ENCODE results near the gene ATP6V1E1.
"Not testable (repeated sequence)": the region's sequence is repeated elsewhere in the genome, so short reads cannot be mapped to it uniquely, and the experiment has no call there.

ATP6V1E1 gene

DNA sequence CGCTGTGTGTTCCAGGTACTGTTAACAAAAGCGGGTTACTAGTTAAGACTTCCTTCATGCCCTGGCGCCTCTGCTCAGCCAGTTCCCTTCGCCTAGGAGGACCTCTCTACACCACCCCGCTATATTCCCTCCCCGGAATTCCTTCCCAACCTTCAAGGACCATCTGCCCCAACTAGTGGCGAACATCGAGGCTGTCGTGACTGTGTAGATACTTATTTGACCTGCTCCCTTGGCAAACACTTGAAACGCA, 9.6 kb upstream of the ATP6V1E1 start:
- no peaks in the 10 kb centered on the region for H3K9me3 ChIP-seq (ENCODE audit: insufficient read depth, low read length, severe bottlenecking)
- H3K27me3 ChIP-seq (ENCODE audit: insufficient read depth, low read length, poor library complexity) = no peaks in the 10 kb centered on the region
- peaks cover 24% of the 10 kb centered on the region for H3K4me1 ChIP-seq (ENCODE audit: insufficient read depth, low read length)
- peak overlapping the region; percentile 70 to 86 for H3K4me3 ChIP-seq (ENCODE audit: low read depth in 1 of 2, low read length in 2 of 2)
- H4K20me1 ChIP-seq (ENCODE audit: insufficient read depth, low read length) = no peaks in the 10 kb centered on the region
- TF ChIP-seq CTCF (IDR thresholded peaks at IDR 0.05; ENCODE audit: borderline replicate concordance, extremely low read depth, low read length, poor library complexity, severe bottlenecking) (no peak), EZH2 (IDR thresholded peaks at IDR 0.05; ENCODE audit: borderline replicate concordance, low read depth, low read length, severe bottlenecking) (no peak)
- peak overlapping the region; percentile 84 for H3K9ac ChIP-seq (ENCODE audit: low read depth, low read length)
- H3K4me2 ChIP-seq (ENCODE audit: insufficient read depth, low read length) = peak overlapping the region; percentile 68
- no peaks in the 10 kb centered on the region; the same call in 1 of the 2 replicates for H3K36me3 ChIP-seq (ENCODE audit: insufficient read depth, low read length)
- ATAC-seq (ENCODE audit: insufficient read depth, low read depth) (peak; percentile 28), DNase-seq (no peak)
- H3K27ac ChIP-seq (ENCODE audit: low read length) = peak overlapping the region; percentile 97
- peak overlapping the region; percentile 96 for H2AFZ ChIP-seq (ENCODE audit: low read depth, low read length)
- peaks cover 24% of the 10 kb centered on the region for H3K79me2 ChIP-seq (ENCODE audit: insufficient read depth, low read length)

DNA sequence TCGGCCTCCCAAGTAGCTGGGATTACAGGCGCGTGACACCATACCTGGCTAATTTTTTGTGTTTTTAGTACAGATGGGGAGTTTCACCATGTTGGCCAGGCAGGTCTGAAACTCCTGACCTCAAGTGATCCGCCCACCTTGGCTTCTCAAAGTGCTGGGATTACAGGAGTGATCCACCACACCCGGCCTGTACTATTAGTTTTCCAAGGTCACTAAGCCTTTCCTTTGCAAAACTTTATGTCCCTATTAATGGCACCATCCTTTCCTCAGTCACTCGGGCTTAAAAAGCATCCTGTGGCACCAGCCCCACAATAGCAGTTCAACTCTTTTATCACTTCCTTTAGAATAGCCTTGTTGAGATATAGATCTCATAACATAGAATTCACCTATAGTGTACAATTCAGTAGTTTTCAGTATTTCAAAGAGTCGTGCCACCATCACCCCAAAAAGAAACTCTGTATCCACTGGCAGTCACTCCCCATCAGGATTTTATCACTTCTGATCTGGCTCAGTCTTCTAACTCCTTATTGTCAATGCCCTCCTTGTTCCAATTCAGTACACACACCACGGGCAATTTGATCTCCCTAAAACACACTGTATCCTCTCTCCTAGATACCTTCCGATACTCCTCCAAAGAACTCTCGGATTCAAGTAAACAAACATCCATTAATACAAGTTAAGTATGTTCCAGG, 9.1 kb upstream of the ATP6V1E1 start:
- no peak for ATAC-seq (ENCODE audit: insufficient read depth, low read depth)
- no peak for TF ChIP-seq EZH2 (IDR thresholded peaks at IDR 0.05; ENCODE audit: borderline replicate concordance, low read depth, low read length, severe bottlenecking)
- no peak for TF ChIP-seq CTCF (IDR thresholded peaks at IDR 0.05; ENCODE audit: borderline replicate concordance, extremely low read depth, low read length, poor library complexity, severe bottlenecking)

GRCh38 chr22:17636850-17637249, 8.3 kb upstream of the ATP6V1E1 start:
- not testable (repeated sequence) for H3K4me2 ChIP-seq (ENCODE audit: insufficient read depth, low read length)

More for the DNA sequence above, 9.1 kb upstream of the ATP6V1E1 start:
- H3K9ac ChIP-seq (ENCODE audit: low read depth, low read length) = peak overlapping the region; percentile 84
- H3K9me3 ChIP-seq (ENCODE audit: insufficient read depth, low read length, severe bottlenecking) = no peaks in the 10 kb centered on the region
- H4K20me1 ChIP-seq (ENCODE audit: insufficient read depth, low read length) = no peaks in the 10 kb centered on the region
- no peaks in the 10 kb centered on the region; the same call in 1 of the 2 replicates for H3K36me3 ChIP-seq (ENCODE audit: insufficient read depth, low read length)
- H3K4me2 ChIP-seq (ENCODE audit: insufficient read depth, low read length) = peak overlapping the region; percentile 68
- peaks cover 24% of the 10 kb centered on the region for H3K4me1 ChIP-seq (ENCODE audit: insufficient read depth, low read length)
- H2AFZ ChIP-seq (ENCODE audit: low read depth, low read length) = peak overlapping the region; percentile 96
- peaks cover 24% of the 10 kb centered on the region for H3K79me2 ChIP-seq (ENCODE audit: insufficient read depth, low read length)
- DNase-seq = no peak
- no peaks in the 10 kb centered on the region for H3K27me3 ChIP-seq (ENCODE audit: insufficient read depth, low read length, poor library complexity)
- peak overlapping the region; percentile 97 for H3K27ac ChIP-seq (ENCODE audit: low read length)
- H3K4me3 ChIP-seq (ENCODE audit: low read depth in 1 of 2, low read length in 2 of 2) = peak overlapping the region; percentile 70 to 86; a peak in 3 of 4 replicates

DNA sequence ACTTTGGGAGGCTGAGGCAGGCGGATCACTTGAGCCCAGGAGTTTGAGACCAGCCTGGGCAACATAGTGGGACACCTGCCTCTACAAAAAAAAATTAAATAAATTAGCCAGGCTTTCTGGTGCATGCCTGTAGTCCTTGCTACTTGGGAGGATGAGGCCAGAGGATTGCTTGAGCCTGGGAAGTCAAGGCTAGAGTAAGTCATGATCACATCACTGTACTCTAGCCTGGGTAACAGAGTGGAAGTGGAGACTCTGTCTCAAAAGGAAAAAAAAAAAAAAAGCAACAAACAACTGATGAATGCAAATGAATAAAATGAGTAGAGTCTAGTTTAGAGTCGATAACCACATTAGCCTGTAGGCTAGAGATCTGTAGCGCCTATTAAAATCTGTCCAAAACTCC, 6.1 kb upstream of the ATP6V1E1 start:
- no peak overlapping the region for H2AFZ ChIP-seq (ENCODE audit: low read depth, low read length)
- ATAC-seq (ENCODE audit: insufficient read depth, low read depth) (no peak), DNase-seq (no peak)
- H3K36me3 ChIP-seq (ENCODE audit: insufficient read depth, low read length) = no peaks in the 10 kb centered on the region; the same call in 1 of the 2 replicates
- H3K4me3 ChIP-seq (ENCODE audit: low read depth in 1 of 2, low read length in 2 of 2) = no peak overlapping the region
- H4K20me1 ChIP-seq (ENCODE audit: insufficient read depth, low read length) = no peaks in the 10 kb centered on the region
- no peaks in the 10 kb centered on the region for H3K9me3 ChIP-seq (ENCODE audit: insufficient read depth, low read length, severe bottlenecking)
- no peak overlapping the region for H3K4me2 ChIP-seq (ENCODE audit: insufficient read depth, low read length)
- peaks cover 14% of the 10 kb centered on the region for H3K79me2 ChIP-seq (ENCODE audit: insufficient read depth, low read length)
- no peaks in the 10 kb centered on the region for H3K27me3 ChIP-seq (ENCODE audit: insufficient read depth, low read length, poor library complexity)
- H3K4me1 ChIP-seq (ENCODE audit: insufficient read depth, low read length) = peaks cover 19% of the 10 kb centered on the region
- no peak overlapping the region for H3K9ac ChIP-seq (ENCODE audit: low read depth, low read length)
- H3K27ac ChIP-seq (ENCODE audit: low read length) = no peak overlapping the region
- TF ChIP-seq EZH2 (IDR thresholded peaks at IDR 0.05; ENCODE audit: borderline replicate concordance, low read depth, low read length, severe bottlenecking) (no peak), CTCF (IDR thresholded peaks at IDR 0.05; ENCODE audit: borderline replicate concordance, extremely low read depth, low read length, poor library complexity, severe bottlenecking) (no peak)

More at GRCh38 chr22:17636850-17637249, 8.3 kb upstream of the ATP6V1E1 start:
- ATAC-seq (ENCODE audit: insufficient read depth, low read depth); H2AFZ ChIP-seq (ENCODE audit: low read depth, low read length); H3K27ac ChIP-seq (ENCODE audit: low read length); H3K4me3 ChIP-seq (ENCODE audit: low read depth in 1 of 2, low read length in 2 of 2); H3K27me3 ChIP-seq (ENCODE audit: insufficient read depth, low read length, poor library complexity); DNase-seq; H4K20me1 ChIP-seq (ENCODE audit: insufficient read depth, low read length); H3K9ac ChIP-seq (ENCODE audit: low read depth, low read length); H3K36me3 ChIP-seq (ENCODE audit: insufficient read depth, low read length); H3K9me3 ChIP-seq (ENCODE audit: insufficient read depth, low read length, severe bottlenecking): not testable (repeated sequence)
- H3K79me2 ChIP-seq (ENCODE audit: insufficient read depth, low read length) = peaks cover 24% of the 10 kb centered on the region
- peaks cover 24% of the 10 kb centered on the region for H3K4me1 ChIP-seq (ENCODE audit: insufficient read depth, low read length)
